Gastrocnemius medialis (tissue), 4 donors: ENCODE data around the gene MFSD2A. TPM values are rescaled to one million over a fixed set of nuclear protein-coding genes. Genes with fewer than 3 reads are reported as not detected.

Source experiments
- ATAC-seq, 2 donors: fragments of 150-250 bp; one replicate each; pipeline ENCODE4 v1.9.1; 2016
- DNase-seq, 2 donors: peaks; one replicate each; pipeline ENCODE4 v3.0.0-alpha.2; 2019
- H3K27ac ChIP-seq, 4 donors: fragments of 200-600 bp; sonication (generic); 1 replicate in 1 of 4; 2 replicates in 3 of 4; pipeline ENCODE4 v1.5.1; 2016 to 2018; ENCODE audit warnings: mild to moderate bottlenecking in 2 of 4, moderate library complexity in 1 of 4
- H3K27me3 ChIP-seq, 3 donors: fragments of 200-600 bp; sonication (generic) in 2 of 3; 1 replicate in 1 of 3; 2 replicates in 2 of 3; pipeline versions ENCODE4 v1.5.1 to v1.6.0; 2016 to 2019; ENCODE audit warnings: mild to moderate bottlenecking in 1 of 3, moderate library complexity in 1 of 3
- H3K36me3 ChIP-seq, 2 donors: fragments of 200-600 bp; sonication (generic) in 1 of 2; one replicate each; pipeline ENCODE4 v1.5.1; 2017 to 2018
- H3K4me1 ChIP-seq, 2 donors: fragments of 200-600 bp; sonication (generic) in 1 of 2; one replicate each; pipeline ENCODE4 v1.5.1; 2016 to 2017; ENCODE audit warnings: mild to moderate bottlenecking in 2 of 2
- H3K4me3 ChIP-seq, 4 donors: fragments of 200-600 bp; sonication (generic) in 3 of 4; 1 replicate in 1 of 4; 2 replicates in 3 of 4; pipeline ENCODE4 v1.5.1; 2016 to 2019; ENCODE audit warnings: mild to moderate bottlenecking in 2 of 4
- H3K9me3 ChIP-seq, 3 donors: fragments of 200-600 bp; sonication (generic) in 2 of 3; 1 replicate in 1 of 3; 2 replicates in 2 of 3; pipeline ENCODE4 v1.5.1; 2016 to 2019
- POLR2A ChIP-seq, 2 donors: fragments of 450-650 bp; IDR thresholded peaks; one replicate each; pipeline ENCODE4 v1.6.1; 2017; ENCODE audit warnings: antibody characterized with exemption in 2 of 2, mild to moderate bottlenecking in 2 of 2, moderate library complexity in 2 of 2
- in situ Hi-C, 4 donors: fragments of 200-750 bp; cut with MboI; loops; one replicate each; pipeline versions ENCODE4 v1.15.0 to v1.8.0; 2017; ENCODE audit warnings: low sequenced_read_pairs in 4 of 4
- intact Hi-C: fragments of 100-400 bp; cut with DNase I; formaldehyde crosslinking; loops from one replicate; pipeline ENCODE4 v1.15.1; 2023; ENCODE audit warnings: low total_unique reads
- total RNA-seq, 4 donors: library from RNA; depleted of rRNA; stranded (reverse); fragments of >200 nt; gene quantifications; one replicate each; pipeline versions ENCODE4 v1.1.0 to v1.2.3, GENCODE V29; 2016
- TF ChIP-seq, protein P1 (sequence below), 5 experiments: fragments of 450-650 bp in 3 of 5; fragments of 200-600 bp in 2 of 5; sonication (generic) in 2 of 5; IDR thresholded peaks in 4 of 5; conservative IDR thresholded peaks in 1 of 5; 1 replicate in 4 of 5; 2 replicates in 1 of 5; pipeline ENCODE4 v1.5.1; 2016 to 2019; ENCODE audit warnings: antibody characterized with exemption in 5 of 5, mild to moderate bottlenecking in 3 of 5, moderate library complexity in 3 of 5

The MFSD2A gene
- total RNA-seq, 4 donors from 2014 or later = 1.0 to 2.1 TPM; not detected in 2

- intact Hi-C loops (no loop called here), in situ Hi-C loops (loop anchor here in 3 of 4 donors (5.0 to 10.0 kb wide), 3 partner anchors 50 to 113 kb away; no protein-coding TSS in a partner anchor)
- Histone ChIP-seq H3K36me3 (no peaks in the 10 kb centered on the region), H3K4me1 (no peaks in the 10 kb centered on the region), H3K27ac (no peak overlapping the region), H3K9me3 (no peaks in the 10 kb centered on the region), H3K27me3 (peaks cover 0 to 8% (median 6%) of the 10 kb centered on the region in 3 donors), H3K4me3 (no peak overlapping the region)
- no peak for DNase-seq
- no peak for ATAC-seq
- TF ChIP-seq, protein P1, sequence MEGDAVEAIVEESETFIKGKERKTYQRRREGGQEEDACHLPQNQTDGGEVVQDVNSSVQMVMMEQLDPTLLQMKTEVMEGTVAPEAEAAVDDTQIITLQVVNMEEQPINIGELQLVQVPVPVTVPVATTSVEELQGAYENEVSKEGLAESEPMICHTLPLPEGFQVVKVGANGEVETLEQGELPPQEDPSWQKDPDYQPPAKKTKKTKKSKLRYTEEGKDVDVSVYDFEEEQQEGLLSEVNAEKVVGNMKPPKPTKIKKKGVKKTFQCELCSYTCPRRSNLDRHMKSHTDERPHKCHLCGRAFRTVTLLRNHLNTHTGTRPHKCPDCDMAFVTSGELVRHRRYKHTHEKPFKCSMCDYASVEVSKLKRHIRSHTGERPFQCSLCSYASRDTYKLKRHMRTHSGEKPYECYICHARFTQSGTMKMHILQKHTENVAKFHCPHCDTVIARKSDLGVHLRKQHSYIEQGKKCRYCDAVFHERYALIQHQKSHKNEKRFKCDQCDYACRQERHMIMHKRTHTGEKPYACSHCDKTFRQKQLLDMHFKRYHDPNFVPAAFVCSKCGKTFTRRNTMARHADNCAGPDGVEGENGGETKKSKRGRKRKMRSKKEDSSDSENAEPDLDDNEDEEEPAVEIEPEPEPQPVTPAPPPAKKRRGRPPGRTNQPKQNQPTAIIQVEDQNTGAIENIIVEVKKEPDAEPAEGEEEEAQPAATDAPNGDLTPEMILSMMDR (IDR thresholded peaks at IDR 0.05 in 4 of 5, conservative IDR thresholded peaks at IDR 0.05 in 1 of 5) = no peak
- no peak for TF ChIP-seq POLR2A (IDR thresholded peaks at IDR 0.05)
Measured at GRCh38 chr1:39922251-39922688, 32.7 kb upstream of the MFSD2A start.

DNA sequence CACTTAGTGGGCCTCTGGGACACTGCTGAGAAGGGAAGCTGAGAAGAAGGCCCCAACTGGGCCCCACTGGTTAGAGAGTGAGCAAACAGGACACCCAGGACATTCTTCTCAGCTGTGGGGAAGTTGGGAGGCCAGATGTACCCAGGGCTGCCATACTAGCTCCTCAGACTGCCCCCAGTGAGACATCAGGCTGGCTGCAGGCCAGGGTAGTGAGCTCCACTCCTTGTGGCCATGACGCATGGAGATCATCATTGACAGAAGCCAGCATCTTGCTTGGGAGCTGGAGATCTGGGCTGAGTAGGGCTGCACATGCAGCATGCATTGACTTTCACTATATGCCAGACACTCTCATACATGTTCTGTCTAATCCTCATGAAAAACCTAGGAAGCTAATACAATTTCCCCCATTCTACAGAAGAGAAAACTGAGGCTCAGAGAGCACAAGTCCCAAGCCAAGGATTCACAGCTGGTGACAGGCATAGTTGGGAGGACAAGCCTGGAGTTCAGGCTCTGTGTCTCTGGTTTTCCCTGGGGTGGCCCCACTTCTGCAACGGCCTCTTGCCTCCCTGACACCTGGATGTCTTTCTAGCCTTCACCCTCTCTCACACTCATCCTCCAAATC, 29.1 kb upstream of the MFSD2A start:
- ATAC-seq (no peak), DNase-seq (no peak)
- intact Hi-C loops = no loop called here
- TF ChIP-seq, protein P1 (IDR thresholded peaks at IDR 0.05 in 4 of 5, conservative IDR thresholded peaks at IDR 0.05 in 1 of 5) = no peak
- H3K36me3 ChIP-seq = no peaks in the 10 kb centered on the region
- H3K4me1 ChIP-seq = no peaks in the 10 kb centered on the region
- H3K9me3 ChIP-seq = no peaks in the 10 kb centered on the region
- in situ Hi-C loops = loop anchor here in 2 of 4 donors (10.0 kb wide), 2 partner anchors 49 to 109 kb away; no protein-coding TSS in a partner anchor
- no peak overlapping the region for H3K4me3 ChIP-seq
- H3K27me3 ChIP-seq = peaks cover 0 to 8% (median 6%) of the 10 kb centered on the region in 3 donors
- H3K27ac ChIP-seq = no peak overlapping the region

GRCh38 chr1:39926343-39926793, 28.6 kb upstream of the MFSD2A start:
- DNase-seq (no peak), ATAC-seq (no peak)
- intact Hi-C loops = no loop called here
- Histone ChIP-seq H3K27me3 (peaks cover 0 to 8% (median 6%) of the 10 kb centered on the region in 3 donors), H3K9me3 (no peaks in the 10 kb centered on the region), H3K27ac (no peak overlapping the region), H3K4me3 (no peak overlapping the region), H3K4me1 (no peaks in the 10 kb centered on the region), H3K36me3 (no peaks in the 10 kb centered on the region)
- TF ChIP-seq POLR2A (IDR thresholded peaks at IDR 0.05) = no peak
- TF ChIP-seq, protein P1 (IDR thresholded peaks at IDR 0.05 in 4 of 5, conservative IDR thresholded peaks at IDR 0.05 in 1 of 5) = no peak
- in situ Hi-C loops = loop anchor here in 2 of 4 donors (10.0 kb wide), 2 partner anchors 48 to 108 kb away; no protein-coding TSS in a partner anchor

GRCh38 chr1:39926820-39927219, 28.1 kb upstream of the MFSD2A start:
- H3K27me3 ChIP-seq = peaks cover 0 to 7% (median 6%) of the 10 kb centered on the region in 3 donors
- H3K27ac ChIP-seq = no peak overlapping the region
- H3K4me1 ChIP-seq = no peaks in the 10 kb centered on the region
- TF ChIP-seq, protein P1 (IDR thresholded peaks at IDR 0.05 in 4 of 5, conservative IDR thresholded peaks at IDR 0.05 in 1 of 5) = no peak
- no peak for TF ChIP-seq POLR2A (IDR thresholded peaks at IDR 0.05)
- H3K9me3 ChIP-seq = no peaks in the 10 kb centered on the region
- no peak overlapping the region for H3K4me3 ChIP-seq
- in situ Hi-C loops = loop anchor here in 2 of 4 donors (10.0 kb wide), 2 partner anchors 48 to 108 kb away; no protein-coding TSS in a partner anchor
- no peaks in the 10 kb centered on the region for H3K36me3 ChIP-seq
- no peak for ATAC-seq
- no peak for DNase-seq
- intact Hi-C loops = no loop called here
